HEK293 (cell line): Measurements from ENCODE around the gene DDX56.

Experiments
- CTCF ChIA-PET: fragments of 350-600 bp; formaldehyde crosslinking; extraction: SDS; loops from one replicate; lab custom pipeline; 2021; ENCODE audit warnings: antibody characterized with exemption; lab: Yijun Ruan, JAX
- POLR2A ChIA-PET: fragments of 300-600 bp; formaldehyde crosslinking; extraction: SDS; loops from one replicate; lab custom pipeline; 2020; ENCODE audit warnings: antibody characterized with exemption, inconsistent platforms; lab: Yijun Ruan, JAX
- H3K27ac ChIP-seq: fragments of 200-500 bp; sonication (Bioruptor generic); 2 replicates; pipeline ENCODE4 v1.5.1; 2014; ENCODE audit warnings: low read depth, low read length, control low read depth, inconsistent platforms; ENCODE audit errors: extremely low read depth
- H3K36me3 ChIP-seq, 2 experiments: fragments of 200-500 bp in 1 of 2; sonication (Bioruptor generic) in 1 of 2; 1 replicate in 1 of 2; 2 replicates in 1 of 2; pipeline ENCODE4 v1.5.1; 2014 to 2017; ENCODE audit warnings: inconsistent platforms in 2 of 2, low read length in 2 of 2; ENCODE audit not compliant: control insufficient read depth in 2 of 2, insufficient read depth in 1 of 2
- H3K4me1 ChIP-seq: fragments of 200-500 bp; sonication (Bioruptor generic); 2 replicates; pipeline ENCODE4 v1.5.1; 2014; ENCODE audit warnings: mild to moderate bottlenecking, low read length, inconsistent platforms; ENCODE audit not compliant: control insufficient read depth, insufficient read depth
- H3K4me3 ChIP-seq: 2 replicates; pipeline ENCODE4 v1.5.1; 2011; ENCODE audit warnings: low read depth, mild to moderate bottlenecking, control low read depth, low read length, moderate library complexity
- H3K9me3 ChIP-seq: fragments of 200-500 bp; sonication (Bioruptor generic); 2 replicates; pipeline ENCODE4 v1.5.1; 2014; ENCODE audit warnings: low read depth, low read length, inconsistent platforms; ENCODE audit not compliant: control insufficient read depth, insufficient read depth
- EGR2 ChIP-seq: fragments of 450-650 bp; formaldehyde crosslinking; IDR thresholded peaks from 2 replicates; pipeline ENCODE4 v1.5.1; 2016; ENCODE audit warnings: low read depth, missing biosample characterization, missing genetic modification characterization
- GLIS1 ChIP-seq: fragments of 450-650 bp; formaldehyde crosslinking; IDR thresholded peaks from 2 replicates; pipeline ENCODE4 v1.5.1; 2016; ENCODE audit warnings: missing biosample characterization, missing genetic modification characterization
- GLIS2 ChIP-seq: fragments of 450-650 bp; formaldehyde crosslinking; IDR thresholded peaks from 2 replicates; pipeline ENCODE4 v1.5.1; 2016; ENCODE audit warnings: missing biosample characterization, missing genetic modification characterization
- KLF7 ChIP-seq: fragments of 450-650 bp; formaldehyde crosslinking; IDR thresholded peaks from 2 replicates; pipeline ENCODE4 v1.5.1; 2016; ENCODE audit warnings: missing biosample characterization, missing genetic modification characterization, borderline replicate concordance
- MYNN ChIP-seq: fragments of 450-650 bp; formaldehyde crosslinking; IDR thresholded peaks from 2 replicates; pipeline ENCODE4 v1.5.1; 2016; ENCODE audit warnings: missing biosample characterization, missing genetic modification characterization, borderline replicate concordance
- REST ChIP-seq: fragments of 450-650 bp; formaldehyde crosslinking; IDR thresholded peaks from 2 replicates; pipeline ENCODE4 v1.5.1; 2016; ENCODE audit warnings: missing biosample characterization, missing genetic modification characterization
- SP2 ChIP-seq: fragments of 450-650 bp; formaldehyde crosslinking; IDR thresholded peaks from 2 replicates; pipeline ENCODE4 v1.5.1; 2016; ENCODE audit warnings: missing biosample characterization, missing genetic modification characterization
- ZFP3 ChIP-seq: fragments of 450-650 bp; formaldehyde crosslinking; IDR thresholded peaks from 2 replicates; pipeline ENCODE4 v1.5.1; 2016; ENCODE audit warnings: low read depth, missing biosample characterization, missing genetic modification characterization
- ZFP37 ChIP-seq: fragments of 450-650 bp; formaldehyde crosslinking; IDR thresholded peaks from 2 replicates; pipeline ENCODE4 v1.5.1; 2016; ENCODE audit warnings: missing biosample characterization, missing genetic modification characterization
- ZIC2 ChIP-seq: fragments of 450-650 bp; formaldehyde crosslinking; IDR thresholded peaks from 2 replicates; pipeline ENCODE4 v1.5.1; 2016; ENCODE audit warnings: missing biosample characterization, missing genetic modification characterization
- ZNF114 ChIP-seq: fragments of 450-650 bp; formaldehyde crosslinking; IDR thresholded peaks from 2 replicates; pipeline ENCODE4 v1.5.0; 2017; ENCODE audit warnings: missing biosample characterization, missing genetic modification characterization
- ZNF19 ChIP-seq: fragments of 450-650 bp; formaldehyde crosslinking; IDR thresholded peaks from 2 replicates; pipeline ENCODE4; 2016; ENCODE audit warnings: missing biosample characterization, missing genetic modification characterization, low read depth
- ZNF211 ChIP-seq: fragments of 450-650 bp; formaldehyde crosslinking; IDR thresholded peaks from 2 replicates; pipeline ENCODE4 v1.5.1; 2016; ENCODE audit warnings: low read depth, missing biosample characterization, missing genetic modification characterization
- ZNF266 ChIP-seq: fragments of 450-650 bp; formaldehyde crosslinking; IDR thresholded peaks from 2 replicates; pipeline ENCODE4 v1.5.1; 2016; ENCODE audit warnings: missing biosample characterization, missing genetic modification characterization, low read depth
- ZNF391 ChIP-seq: fragments of 450-650 bp; formaldehyde crosslinking; IDR thresholded peaks from 2 replicates; pipeline ENCODE4 v1.5.1; 2016; ENCODE audit warnings: low read depth, missing biosample characterization, missing genetic modification characterization, borderline replicate concordance
- ZNF521 ChIP-seq: fragments of 450-650 bp; formaldehyde crosslinking; IDR thresholded peaks from 2 replicates; pipeline ENCODE4 v1.5.1; 2017; ENCODE audit warnings: missing biosample characterization, mild to moderate bottlenecking, missing genetic modification characterization
- ZNF596 ChIP-seq: fragments of 450-650 bp; IDR thresholded peaks from 2 replicates; pipeline ENCODE4 v1.5.0; 2018; ENCODE audit warnings: missing biosample characterization, mild to moderate bottlenecking, missing genetic modification characterization, moderate library complexity
- ZNF837 ChIP-seq: fragments of 450-650 bp; formaldehyde crosslinking; IDR thresholded peaks from 2 replicates; pipeline ENCODE4 v1.5.1; 2016; ENCODE audit warnings: missing biosample characterization, missing genetic modification characterization
- TF ChIP-seq, protein P1 (sequence below): fragments of 450-650 bp; formaldehyde crosslinking; IDR thresholded peaks from 2 replicates; pipeline ENCODE4 v1.5.1; 2016; ENCODE audit warnings: missing biosample characterization, missing genetic modification characterization, low read depth

The DDX56 gene

GRCh38 chr7:44541028-44541869, 32.5 kb downstream of the DDX56 start, which contains the start of gene NPC1L1 (continued):
- no peak for TF ChIP-seq GLIS2
- TF ChIP-seq, all 188 proteins: peak for 0

- ChIA-PET POLR2A (no interaction called here), CTCF (no interaction called here)
- Histone ChIP-seq H3K9me3 (no peaks in the 10 kb centered on the region), H3K4me3 (no peak overlapping the region), H3K27ac (no peak overlapping the region), H3K4me1 (no peaks in the 10 kb centered on the region), H3K36me3 (no peaks in the 10 kb centered on the region)
- TF ChIP-seq ZNF266 (no peak), GLIS2 (0 out of 2 replicates have a peak, but pooled peaks have one; percentile 10), ZNF521 (tag by site-specific recombination) (no peak), ZFP37 (tag by site-specific recombination) (no peak), KLF7 (tag by site-specific recombination) (no peak)
- TF ChIP-seq, protein P1, sequence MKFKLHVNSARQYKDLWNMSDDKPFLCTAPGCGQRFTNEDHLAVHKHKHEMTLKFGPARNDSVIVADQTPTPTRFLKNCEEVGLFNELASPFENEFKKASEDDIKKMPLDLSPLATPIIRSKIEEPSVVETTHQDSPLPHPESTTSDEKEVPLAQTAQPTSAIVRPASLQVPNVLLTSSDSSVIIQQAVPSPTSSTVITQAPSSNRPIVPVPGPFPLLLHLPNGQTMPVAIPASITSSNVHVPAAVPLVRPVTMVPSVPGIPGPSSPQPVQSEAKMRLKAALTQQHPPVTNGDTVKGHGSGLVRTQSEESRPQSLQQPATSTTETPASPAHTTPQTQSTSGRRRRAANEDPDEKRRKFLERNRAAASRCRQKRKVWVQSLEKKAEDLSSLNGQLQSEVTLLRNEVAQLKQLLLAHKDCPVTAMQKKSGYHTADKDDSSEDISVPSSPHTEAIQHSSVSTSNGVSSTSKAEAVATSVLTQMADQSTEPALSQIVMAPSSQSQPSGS (tag by site-specific recombination) = no peak
Measured at GRCh38 chr7:44540592-44541027, 33.1 kb downstream of the DDX56 start.

DNA sequence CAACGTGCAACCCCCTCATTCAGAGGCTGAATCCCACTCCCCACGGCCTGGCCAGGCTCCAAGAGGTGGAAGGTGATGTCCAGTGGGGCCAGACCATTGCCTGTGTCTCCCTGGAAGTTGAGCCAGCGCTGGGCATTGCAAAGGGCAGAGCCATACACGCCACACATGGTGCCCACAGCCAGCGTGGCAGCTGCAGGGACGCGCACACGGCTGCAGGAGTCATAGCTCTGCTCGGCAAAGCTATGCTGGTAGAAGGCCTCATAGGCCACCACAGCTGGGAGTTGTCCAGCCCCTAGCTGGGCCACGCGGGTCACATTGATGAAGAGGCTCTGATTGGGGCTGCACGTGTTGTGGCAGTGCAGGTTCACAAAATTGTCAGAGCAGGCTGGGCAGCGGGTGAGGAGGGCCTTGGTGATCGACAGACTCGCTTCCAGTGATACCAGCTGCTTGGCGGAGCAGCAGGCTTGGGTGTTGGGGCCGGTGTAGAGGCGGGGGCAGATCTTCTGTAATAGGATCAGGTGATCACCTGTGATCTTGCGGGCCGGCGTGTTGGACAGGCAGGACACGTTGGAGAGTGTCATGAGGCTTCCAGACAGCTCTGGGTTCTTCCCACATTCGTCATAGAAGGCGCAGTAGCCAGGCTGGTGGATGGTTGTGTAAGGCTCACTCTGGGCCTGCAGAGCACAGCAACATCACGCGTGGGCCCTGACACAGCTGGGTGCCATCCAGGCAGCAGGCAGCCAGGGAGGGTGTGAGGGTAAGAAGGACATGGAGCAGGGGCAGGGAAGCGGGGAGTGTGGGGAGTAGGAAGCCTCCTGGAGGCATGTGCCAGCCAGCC, 33.8 kb downstream of the DDX56 start:
- TF ChIP-seq ZIC2 (tag by site-specific recombination) (peak; percentile 54; the same call in 1 of the 2 replicates), SP2 (tag by site-specific recombination) (no peak), EGR2 (tag by site-specific recombination) (no peak), MYNN (tag by site-specific recombination) (no peak), GLIS1 (tag by site-specific recombination) (no peak)
- TF ChIP-seq, all 188 proteins: peak for 1
- H3K4me3 ChIP-seq = no peak overlapping the region
- POLR2A ChIA-PET = no interaction called here
- CTCF ChIA-PET = interaction anchor here (0.9 kb wide), 1 partner anchor 26 kb away, joined by 3 read pairs; no protein-coding TSS in a partner anchor
- no peaks in the 10 kb centered on the region for H3K36me3 ChIP-seq
- no peaks in the 10 kb centered on the region for H3K4me1 ChIP-seq
- H3K27ac ChIP-seq = no peak overlapping the region
- H3K9me3 ChIP-seq = no peaks in the 10 kb centered on the region

DNA sequence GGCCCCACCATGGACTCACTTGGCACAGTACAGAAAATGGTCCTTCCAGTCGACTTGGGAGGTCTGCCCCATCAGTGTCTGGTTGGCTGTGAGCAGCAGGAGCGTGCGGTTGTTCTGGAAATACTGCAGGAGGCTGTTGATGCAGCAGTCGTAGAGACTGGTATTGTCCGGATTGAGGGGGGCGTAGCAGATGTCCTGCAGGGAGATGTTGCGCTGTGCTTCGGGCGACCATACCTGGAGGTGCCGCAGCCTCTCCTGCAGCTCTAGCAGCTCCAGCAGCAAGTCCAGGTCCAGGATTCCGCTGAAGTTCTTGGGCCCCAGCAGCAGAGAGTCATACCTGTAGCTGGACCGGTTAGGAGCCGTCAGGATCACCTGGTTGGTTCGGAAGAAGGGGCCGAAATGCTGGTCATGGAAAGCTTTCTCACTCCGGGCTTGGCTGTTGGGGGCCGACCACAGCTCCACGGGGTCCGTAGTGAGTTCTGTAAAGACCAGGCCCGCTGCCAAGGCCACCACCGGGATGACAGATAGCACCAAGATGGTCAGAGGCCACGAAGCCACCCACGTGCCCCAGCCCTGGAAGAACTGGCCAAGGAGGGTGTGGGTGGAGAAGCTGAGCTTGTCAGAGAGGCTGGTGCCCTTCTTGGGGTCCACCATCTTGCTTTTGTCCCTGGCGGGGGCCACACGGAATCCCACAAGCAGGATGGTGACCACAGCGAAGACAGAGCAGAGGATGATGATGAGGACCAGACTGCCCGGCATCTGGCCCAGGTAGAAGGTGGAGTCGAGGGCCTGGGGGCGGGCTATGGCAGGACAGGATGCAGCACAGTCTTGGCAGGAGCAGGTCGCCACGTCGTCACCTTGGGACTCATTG, 34.7 kb downstream of the DDX56 start:
- H3K9me3 ChIP-seq = no peaks in the 10 kb centered on the region
- ChIA-PET POLR2A (no interaction called here), CTCF (interaction anchor here (0.9 to 1.2 kb wide), 2 partner anchors 26 to 298 kb away, joined by 3 read pairs; no protein-coding TSS in a partner anchor)
- H3K4me1 ChIP-seq = no peaks in the 10 kb centered on the region
- H3K4me3 ChIP-seq = no peak overlapping the region
- H3K36me3 ChIP-seq = no peaks in the 10 kb centered on the region
- no peak overlapping the region for H3K27ac ChIP-seq
- TF ChIP-seq ZNF596 (tag by site-specific recombination) (no peak), ZNF211 (tag by site-specific recombination) (no peak), GLIS1 (tag by site-specific recombination) (no peak), ZNF19 (tag by site-specific recombination) (no peak), REST (no peak), ZNF837 (no peak), ZNF391 (tag by site-specific recombination) (no peak), ZFP3 (tag by site-specific recombination) (no peak), ZNF114 (tag by site-specific recombination) (no peak)
